HepG2 (cell line): Measurements from ENCODE around the gene ACSF3. TPM values are rescaled to one million over a fixed set of nuclear protein-coding genes. Genes with fewer than 3 reads are reported as not detected.

Experiments used
- ARID4A ChIP-seq: sonication (generic); formaldehyde crosslinking; IDR thresholded peaks from 2 replicates; pipeline ENCODE4 v1.5.0; 2020; ENCODE audit warnings: mild to moderate bottlenecking, missing genetic modification reagents, borderline replicate concordance
- ATM ChIP-seq: fragments of 450-650 bp; IDR thresholded peaks from 2 replicates; pipeline ENCODE4 v1.7.1; 2017; ENCODE audit warnings: mild to moderate bottlenecking, borderline replicate concordance
- DRAP1 ChIP-seq: IDR thresholded peaks from 2 replicates; pipeline ENCODE4 v1.6.1; 2016; ENCODE audit warnings: missing genetic modification reagents, missing compliant biosample characterization
- FOXK1 ChIP-seq: sonication (generic); formaldehyde crosslinking; IDR thresholded peaks from 2 replicates; pipeline ENCODE4 v1.4.0; 2020; ENCODE audit warnings: low read depth, missing genetic modification reagents, borderline replicate concordance
- HMG20A ChIP-seq: IDR thresholded peaks from 2 replicates; pipeline ENCODE4 v1.6.1; 2016; ENCODE audit warnings: borderline replicate concordance
- HOMEZ ChIP-seq: IDR thresholded peaks from 2 replicates; pipeline ENCODE4 v1.6.1; 2016; ENCODE audit warnings: low read depth
- ISL2 ChIP-seq: sonication (generic); formaldehyde crosslinking; IDR thresholded peaks from 2 replicates; pipeline ENCODE4 v1.5.0; 2020; ENCODE audit warnings: missing genetic modification reagents
- JDP2 ChIP-seq: sonication (generic); formaldehyde crosslinking; IDR thresholded peaks from 2 replicates; pipeline ENCODE4 v1.8.1; 2022; ENCODE audit warnings: missing genetic modification reagents, borderline replicate concordance
- NCOA2 ChIP-seq: sonication (generic); formaldehyde crosslinking; IDR thresholded peaks from 2 replicates; pipeline ENCODE4 v1.8.0; 2022; ENCODE audit warnings: inconsistent platforms
- NCOR1 ChIP-seq: fragments of 200-600 bp; sonication (generic); IDR thresholded peaks from 2 replicates; pipeline ENCODE4 v1.7.0; 2017; ENCODE audit warnings: antibody characterized with exemption, low read length, borderline replicate concordance
- NFYB ChIP-seq: sonication (generic); formaldehyde crosslinking; IDR thresholded peaks from 2 replicates; pipeline ENCODE4 v1.4.0; 2020; ENCODE audit warnings: missing genetic modification reagents
- RBM39 ChIP-seq: fragments of 200-400 bp; formaldehyde crosslinking; IDR thresholded peaks from one replicate; pipeline ENCODE4 v1.6.1; 2018; ENCODE audit warnings: antibody characterized with exemption, mild to moderate bottlenecking, low read depth, low read length; ENCODE audit not compliant: poor library complexity, severe bottlenecking
- SNAPC2 ChIP-seq: sonication (generic); formaldehyde crosslinking; IDR thresholded peaks from 2 replicates; pipeline ENCODE4 v1.8.1; 2022; ENCODE audit warnings: mild to moderate bottlenecking, missing genetic modification reagents
- SOX13 ChIP-seq, 3 experiments: fragments of 450-650 bp in 1 of 3; sonication (generic) in 1 of 3; formaldehyde crosslinking in 1 of 3; IDR thresholded peaks in 2 of 3; conservative IDR thresholded peaks in 1 of 3; 2 replicates each; pipeline versions ENCODE4 v1.5.0 to v1.6.1; 2016 to 2020; ENCODE audit warnings: antibody characterized with exemption in 1 of 3, mild to moderate bottlenecking in 1 of 3, missing compliant biosample characterization in 1 of 3, missing genetic modification reagents in 1 of 3, moderate library complexity in 1 of 3
- SP5 ChIP-seq: IDR thresholded peaks from 2 replicates; pipeline ENCODE4 v1.6.1; 2016; ENCODE audit warnings: low read depth, borderline replicate concordance
- ZNF274 ChIP-seq: sonication (generic); formaldehyde crosslinking; IDR thresholded peaks from 2 replicates; pipeline ENCODE4 v1.5.1; 2020; ENCODE audit warnings: mild to moderate bottlenecking, missing genetic modification reagents
- ZNF280B ChIP-seq: sonication (generic); formaldehyde crosslinking; IDR thresholded peaks from 2 replicates; pipeline ENCODE4 v1.5.0; 2020; ENCODE audit warnings: missing genetic modification reagents, mild to moderate bottlenecking, borderline replicate concordance
- ZNF292 ChIP-seq: sonication (generic); formaldehyde crosslinking; IDR thresholded peaks from 2 replicates; pipeline ENCODE4 v1.8.1; 2022; ENCODE audit warnings: mild to moderate bottlenecking, low read depth, missing genetic modification reagents, borderline replicate concordance
- ZNF740 ChIP-seq: sonication (generic); formaldehyde crosslinking; IDR thresholded peaks from 2 replicates; pipeline ENCODE4 v1.4.0; 2020; ENCODE audit warnings: missing genetic modification reagents
- ZNF841 ChIP-seq: sonication (generic); formaldehyde crosslinking; IDR thresholded peaks from 2 replicates; pipeline ENCODE4 v1.8.1; 2023; ENCODE audit warnings: missing genetic modification reagents, borderline replicate concordance
- polyA plus RNA-seq, 8 experiments: library from polyadenylated mRNA; depleted of rRNA in 3 of 8; stranded (reverse) in 7 of 8; unstranded in 1 of 8; fragments of >200 nt; fragmentation: Illumina TruSeq in 4 of 8; extraction: Trizol in 4 of 8; gene quantifications; 2 replicates each; pipeline versions ENCODE4 v1.2.1 to v1.2.3, GENCODE V29; 2011 to 2016; ENCODE audit warnings: low read depth in 4 of 8, missing spikeins in 1 of 8, mixed read lengths in 1 of 8; ENCODE audit not compliant: insufficient read depth in 1 of 8
- total RNA-seq, 5 experiments: library from RNA; depleted of rRNA; stranded (reverse); fragments of >200 nt; fragmentation: Illumina TruSeq; extraction: Trizol; gene quantifications; 2 replicates each; pipeline ENCODE4 v1.2.3, GENCODE V29; 2016; ENCODE audit warnings: low read depth in 1 of 5

ACSF3 gene
- total and polyA plus RNA-seq, 2 of the 13 experiments (the other 11 are each of a cell fraction or from before 2014, with no cell fraction given), result 14.9 to 30.6 TPM

GRCh38 chr16:89118361-89119165 lies 24.9 kb downstream of the ACSF3 start (continued):
- peak; percentile 44; the same call in 1 of the 2 replicates for TF ChIP-seq ARID4A
- peak; percentile 59; the same call in 1 of the 2 replicates for TF ChIP-seq ZNF292 (CRISPR knock-in tag)
- peak; percentile 59; the same call in 1 of the 2 replicates for TF ChIP-seq ZNF280B (CRISPR knock-in tag)
- no peak for TF ChIP-seq DRAP1 (CRISPR knock-in tag)
- no peak for TF ChIP-seq ZNF740 (CRISPR knock-in tag)
- TF ChIP-seq HMG20A (CRISPR knock-in tag), result peak; percentile 22; the same call in 1 of the 2 replicates
- no peak for TF ChIP-seq NCOA2
- TF ChIP-seq JDP2, result no peak
- TF ChIP-seq SP5 (CRISPR knock-in tag), result no peak
- TF ChIP-seq SNAPC2 (CRISPR knock-in tag), result no peak
- TF ChIP-seq ISL2, result no peak
- TF ChIP-seq SOX13 (IDR thresholded peaks at IDR 0.05), result no peak
- TF ChIP-seq SOX13 (CRISPR knock-in tag; conservative IDR thresholded peaks at IDR 0.05 in 1 of 2, IDR thresholded peaks at IDR 0.05 in 1 of 2), result no peak
- no peak for TF ChIP-seq NFYB (CRISPR knock-in tag)
- TF ChIP-seq NCOR1, result peak; percentile 78; the same call in 1 of the 2 replicates
- TF ChIP-seq ZNF841 (CRISPR knock-in tag), result no peak
- no peak for TF ChIP-seq ATM
- no peak for TF ChIP-seq RBM39
- peak; percentile 50; the same call in 1 of the 2 replicates for TF ChIP-seq HOMEZ
- peak; percentile 40; the same call in 1 of the 2 replicates for TF ChIP-seq FOXK1
- peak; percentile 50; the same call in 1 of the 2 replicates for TF ChIP-seq ZNF274
